Measurements from ENCODE around the gene KCNH1. TPM values are rescaled to one million over a fixed set of nuclear protein-coding genes. Genes with fewer than 3 reads are reported as not detected.

Gene KCNH1
- polyA plus RNA-seq, 2 of the 4 experiments (the other 2 are of a cell fraction) = 5.1 to 7.9 TPM

DNA sequence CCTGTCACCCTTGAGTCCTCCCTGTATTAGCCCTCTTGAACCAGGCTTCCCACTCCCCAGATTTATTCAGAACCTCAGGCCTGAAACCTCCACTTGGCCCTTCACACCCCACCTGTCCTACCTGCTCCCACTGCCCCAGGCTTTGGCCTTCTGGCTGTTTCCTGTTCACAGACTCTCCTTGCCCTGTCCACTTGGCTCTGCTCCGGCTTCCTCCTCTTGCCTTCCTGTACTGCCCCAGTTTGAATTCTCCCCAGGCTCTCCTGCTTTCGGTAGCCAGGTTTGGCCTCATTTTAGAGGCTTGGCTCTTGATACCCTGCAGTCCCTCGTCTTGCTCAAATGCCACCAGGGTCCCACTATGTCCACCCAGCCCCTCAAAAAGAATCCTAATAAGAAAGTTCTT, 385.2 kb downstream of the KCNH1 start (continued):
- TF ChIP-seq, protein P1, sequence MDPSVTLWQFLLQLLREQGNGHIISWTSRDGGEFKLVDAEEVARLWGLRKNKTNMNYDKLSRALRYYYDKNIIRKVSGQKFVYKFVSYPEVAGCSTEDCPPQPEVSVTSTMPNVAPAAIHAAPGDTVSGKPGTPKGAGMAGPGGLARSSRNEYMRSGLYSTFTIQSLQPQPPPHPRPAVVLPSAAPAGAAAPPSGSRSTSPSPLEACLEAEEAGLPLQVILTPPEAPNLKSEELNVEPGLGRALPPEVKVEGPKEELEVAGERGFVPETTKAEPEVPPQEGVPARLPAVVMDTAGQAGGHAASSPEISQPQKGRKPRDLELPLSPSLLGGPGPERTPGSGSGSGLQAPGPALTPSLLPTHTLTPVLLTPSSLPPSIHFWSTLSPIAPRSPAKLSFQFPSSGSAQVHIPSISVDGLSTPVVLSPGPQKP (IDR thresholded peaks at IDR 0.05; ENCODE audit: low read depth, low read length) = no peak
- no peak for TF ChIP-seq TP53 (CRISPR knock-in tag; IDR thresholded peaks at IDR 0.05)

DNA sequence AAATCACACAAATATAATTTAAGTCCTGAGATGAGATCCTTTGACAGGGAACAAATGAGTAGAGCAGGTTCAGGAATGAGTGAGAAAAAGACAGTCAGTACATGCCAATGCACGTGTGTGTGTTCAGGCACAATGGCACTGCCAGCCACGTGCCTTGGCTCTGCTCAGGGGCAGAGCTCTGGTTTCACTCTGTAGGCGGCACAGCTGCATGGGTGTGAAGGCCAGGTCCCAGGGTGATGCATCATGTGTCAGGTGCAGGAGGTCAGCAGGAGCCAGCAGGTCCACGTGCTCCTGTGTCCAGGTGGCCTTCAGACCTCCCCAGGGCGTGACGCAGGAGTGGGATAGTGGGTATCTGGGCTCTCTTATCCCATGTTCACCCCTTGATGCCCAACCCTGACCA, 386.1 kb downstream of the KCNH1 start:
- Histone ChIP-seq H3K4me2 (no peak overlapping the region), H3K4me3 (no peak overlapping the region), H3K27ac (no peak overlapping the region), H3K4me1 (peaks cover 14% of the 10 kb centered on the region; the same call in 2 of the 3 replicates), H3K9me3 (no peaks in the 10 kb centered on the region)
- DNase-seq (ENCODE audit: low read depth in 1 of 2, low spot score in 1 of 2) (no peak), ATAC-seq (no peak), FAIRE-seq (no peak)
- POLR2A ChIA-PET = no interaction called here
- no peak for TF ChIP-seq MAX (IDR thresholded peaks at IDR 0.05)
- no peak for TF ChIP-seq POLR2AphosphoS2 (conservative IDR thresholded peaks at IDR 0.05; ENCODE audit: low read length)
- TF ChIP-seq NPAS2 (CRISPR knock-in tag; IDR thresholded peaks at IDR 0.05; ENCODE audit: borderline replicate concordance) = no peak
- no peak for TF ChIP-seq GATA3 (IDR thresholded peaks at IDR 0.05; ENCODE audit: borderline replicate concordance)
- TF ChIP-seq FOSL2 (IDR thresholded peaks at IDR 0.05) = no peak
- no peak for TF ChIP-seq FOSL2 (CRISPR knock-in tag; IDR thresholded peaks at IDR 0.05)
- TF ChIP-seq SMC3 (IDR thresholded peaks at IDR 0.05) = no peak
- no peak for TF ChIP-seq FOSB (CRISPR knock-in tag; IDR thresholded peaks at IDR 0.05)
- TF ChIP-seq USF2 (IDR thresholded peaks at IDR 0.05) = no peak
- TF ChIP-seq MYC (IDR thresholded peaks at IDR 0.05; ENCODE audit: borderline replicate concordance, low read length) = no peak
- TF ChIP-seq EHMT2 (IDR thresholded peaks at IDR 0.05; ENCODE audit: low read depth) = no peak
- WGBS (ENCODE audit: missing lambda C conversion rate) = 77% methylated on average over 6 of the region's 6 CpGs
- CTCF ChIA-PET = no interaction called here

DNA sequence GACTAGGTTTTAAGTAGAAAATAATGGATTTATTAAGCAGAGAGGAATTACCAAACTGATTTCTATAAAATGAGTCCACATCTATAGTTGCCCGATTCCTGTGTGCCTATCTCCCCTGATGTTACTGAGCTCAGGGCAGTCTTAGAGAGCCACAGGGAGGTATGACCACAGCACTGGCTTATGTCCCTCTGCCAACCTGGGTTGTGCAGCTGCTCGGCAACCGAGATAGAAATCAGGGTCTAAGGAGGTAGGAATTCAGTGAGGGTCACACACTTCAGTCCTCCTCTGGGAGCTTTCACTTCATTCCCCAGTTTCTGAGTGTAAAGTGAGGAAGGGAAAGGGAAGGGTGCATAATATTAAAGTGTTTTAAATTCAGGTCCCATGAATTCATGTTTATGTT, 386.8 kb downstream of the KCNH1 start:
- Histone ChIP-seq H3K4me2 (no peak overlapping the region), H3K4me1 (peaks cover 14% of the 10 kb centered on the region; the same call in 2 of the 3 replicates), H3K4me3 (no peak overlapping the region), H3K9me3 (no peaks in the 10 kb centered on the region), H3K27ac (peak overlapping the region in 1 of 2 experiments; percentile 70; a peak in 1 of 6 replicates)
- no peak for FAIRE-seq
- ATAC-seq = no peak
- DNase-seq (ENCODE audit: low read depth in 1 of 2, low spot score in 1 of 2) = no peak
- TF ChIP-seq, protein P2, sequence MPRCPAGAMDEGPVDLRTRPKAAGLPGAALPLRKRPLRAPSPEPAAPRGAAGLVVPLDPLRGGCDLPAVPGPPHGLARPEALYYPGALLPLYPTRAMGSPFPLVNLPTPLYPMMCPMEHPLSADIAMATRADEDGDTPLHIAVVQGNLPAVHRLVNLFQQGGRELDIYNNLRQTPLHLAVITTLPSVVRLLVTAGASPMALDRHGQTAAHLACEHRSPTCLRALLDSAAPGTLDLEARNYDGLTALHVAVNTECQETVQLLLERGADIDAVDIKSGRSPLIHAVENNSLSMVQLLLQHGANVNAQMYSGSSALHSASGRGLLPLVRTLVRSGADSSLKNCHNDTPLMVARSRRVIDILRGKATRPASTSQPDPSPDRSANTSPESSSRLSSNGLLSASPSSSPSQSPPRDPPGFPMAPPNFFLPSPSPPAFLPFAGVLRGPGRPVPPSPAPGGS (IDR thresholded peaks at IDR 0.05) = no peak
- TF ChIP-seq MAX (IDR thresholded peaks at IDR 0.05) = no peak
- TF ChIP-seq CEBPB (IDR thresholded peaks at IDR 0.05) = no peak
- TF ChIP-seq FOSL2 (IDR thresholded peaks at IDR 0.05) = no peak
- no peak for TF ChIP-seq FOSL2 (CRISPR knock-in tag; IDR thresholded peaks at IDR 0.05)
- no peak for TF ChIP-seq TFCP2L1 (CRISPR knock-in tag; IDR thresholded peaks at IDR 0.05)
- TF ChIP-seq CHD2 (IDR thresholded peaks at IDR 0.05; ENCODE audit: low read length, partially characterized antibody) = no peak
- TF ChIP-seq, protein P3, sequence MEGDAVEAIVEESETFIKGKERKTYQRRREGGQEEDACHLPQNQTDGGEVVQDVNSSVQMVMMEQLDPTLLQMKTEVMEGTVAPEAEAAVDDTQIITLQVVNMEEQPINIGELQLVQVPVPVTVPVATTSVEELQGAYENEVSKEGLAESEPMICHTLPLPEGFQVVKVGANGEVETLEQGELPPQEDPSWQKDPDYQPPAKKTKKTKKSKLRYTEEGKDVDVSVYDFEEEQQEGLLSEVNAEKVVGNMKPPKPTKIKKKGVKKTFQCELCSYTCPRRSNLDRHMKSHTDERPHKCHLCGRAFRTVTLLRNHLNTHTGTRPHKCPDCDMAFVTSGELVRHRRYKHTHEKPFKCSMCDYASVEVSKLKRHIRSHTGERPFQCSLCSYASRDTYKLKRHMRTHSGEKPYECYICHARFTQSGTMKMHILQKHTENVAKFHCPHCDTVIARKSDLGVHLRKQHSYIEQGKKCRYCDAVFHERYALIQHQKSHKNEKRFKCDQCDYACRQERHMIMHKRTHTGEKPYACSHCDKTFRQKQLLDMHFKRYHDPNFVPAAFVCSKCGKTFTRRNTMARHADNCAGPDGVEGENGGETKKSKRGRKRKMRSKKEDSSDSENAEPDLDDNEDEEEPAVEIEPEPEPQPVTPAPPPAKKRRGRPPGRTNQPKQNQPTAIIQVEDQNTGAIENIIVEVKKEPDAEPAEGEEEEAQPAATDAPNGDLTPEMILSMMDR (IDR thresholded peaks at IDR 0.05) = no peak
- no peak for TF ChIP-seq HOXA7 (CRISPR knock-in tag; IDR thresholded peaks at IDR 0.05)
- TF ChIP-seq, protein P4, sequence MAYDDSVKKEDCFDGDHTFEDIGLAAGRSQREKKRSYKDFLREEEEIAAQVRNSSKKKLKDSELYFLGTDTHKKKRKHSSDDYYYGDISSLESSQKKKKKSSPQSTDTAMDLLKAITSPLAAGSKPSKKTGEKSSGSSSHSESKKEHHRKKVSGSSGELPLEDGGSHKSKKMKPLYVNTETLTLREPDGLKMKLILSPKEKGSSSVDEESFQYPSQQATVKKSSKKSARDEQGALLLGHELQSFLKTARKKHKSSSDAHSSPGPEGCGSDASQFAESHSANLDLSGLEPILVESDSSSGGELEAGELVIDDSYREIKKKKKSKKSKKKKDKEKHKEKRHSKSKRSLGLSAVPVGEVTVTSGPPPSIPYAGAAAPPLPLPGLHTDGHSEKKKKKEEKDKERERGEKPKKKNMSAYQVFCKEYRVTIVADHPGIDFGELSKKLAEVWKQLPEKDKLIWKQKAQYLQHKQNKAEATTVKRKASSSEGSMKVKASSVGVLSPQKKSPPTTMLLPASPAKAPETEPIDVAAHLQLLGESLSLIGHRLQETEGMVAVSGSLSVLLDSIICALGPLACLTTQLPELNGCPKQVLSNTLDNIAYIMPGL (CRISPR knock-in tag; IDR thresholded peaks at IDR 0.05; ENCODE audit: borderline replicate concordance) = no peak
- no peak for TF ChIP-seq HOXB13 (CRISPR knock-in tag; IDR thresholded peaks at IDR 0.05; ENCODE audit: low read depth)
- no peak for TF ChIP-seq JUNB (IDR thresholded peaks at IDR 0.05)
- no peak for TF ChIP-seq ZFP36 (IDR thresholded peaks at IDR 0.05; ENCODE audit: borderline replicate concordance, partially characterized antibody)
- no peak for TF ChIP-seq EHMT2 (IDR thresholded peaks at IDR 0.05; ENCODE audit: low read depth)
- TF ChIP-seq SMC3 (IDR thresholded peaks at IDR 0.05) = no peak
- no peak for TF ChIP-seq PBX3 (IDR thresholded peaks at IDR 0.05)
- ChIA-PET POLR2A (no interaction called here), CTCF (no interaction called here)
- WGBS (ENCODE audit: missing lambda C conversion rate) = 92% methylated on average over 3 of the region's 3 CpGs

Data from A549 (cell line).